Activated T-cell treated with anti-CD3 and anti-CD28 coated beads, Interleukin-2, amount 50 U/mL, for 24 hours (primary cell): ENCODE measurements around the gene APOM.
A peak's percentile ranks its signal among the peaks of the same experiment; 100 is the strongest.

Experiments used
- DNase-seq: peaks from one replicate; pipeline ENCODE4 v3.0.0-alpha.2; 2020
- H3K27ac Mint-ChIP-seq: 2 replicates; pipeline ENCODE4 v1.8.0; 2020; ENCODE audit warnings: mild to moderate bottlenecking, mixed read lengths
- H3K27me3 Mint-ChIP-seq: 2 replicates; pipeline ENCODE4 v1.8.0; 2020; ENCODE audit warnings: mixed read lengths
- H3K36me3 Mint-ChIP-seq: 2 replicates; pipeline ENCODE4 v1.8.0; 2020; ENCODE audit warnings: low read depth, mixed read lengths
- H3K4me1 Mint-ChIP-seq: 2 replicates; pipeline ENCODE4 v1.8.0; 2020; ENCODE audit warnings: low read depth, mixed read lengths
- H3K4me3 Mint-ChIP-seq: 2 replicates; pipeline ENCODE4 v1.8.0; 2020; ENCODE audit warnings: mild to moderate bottlenecking, moderate library complexity, mixed read lengths
- H3K9me3 Mint-ChIP-seq: 2 replicates; pipeline ENCODE4 v1.8.0; 2020; ENCODE audit warnings: mixed read lengths

APOM gene

DNA sequence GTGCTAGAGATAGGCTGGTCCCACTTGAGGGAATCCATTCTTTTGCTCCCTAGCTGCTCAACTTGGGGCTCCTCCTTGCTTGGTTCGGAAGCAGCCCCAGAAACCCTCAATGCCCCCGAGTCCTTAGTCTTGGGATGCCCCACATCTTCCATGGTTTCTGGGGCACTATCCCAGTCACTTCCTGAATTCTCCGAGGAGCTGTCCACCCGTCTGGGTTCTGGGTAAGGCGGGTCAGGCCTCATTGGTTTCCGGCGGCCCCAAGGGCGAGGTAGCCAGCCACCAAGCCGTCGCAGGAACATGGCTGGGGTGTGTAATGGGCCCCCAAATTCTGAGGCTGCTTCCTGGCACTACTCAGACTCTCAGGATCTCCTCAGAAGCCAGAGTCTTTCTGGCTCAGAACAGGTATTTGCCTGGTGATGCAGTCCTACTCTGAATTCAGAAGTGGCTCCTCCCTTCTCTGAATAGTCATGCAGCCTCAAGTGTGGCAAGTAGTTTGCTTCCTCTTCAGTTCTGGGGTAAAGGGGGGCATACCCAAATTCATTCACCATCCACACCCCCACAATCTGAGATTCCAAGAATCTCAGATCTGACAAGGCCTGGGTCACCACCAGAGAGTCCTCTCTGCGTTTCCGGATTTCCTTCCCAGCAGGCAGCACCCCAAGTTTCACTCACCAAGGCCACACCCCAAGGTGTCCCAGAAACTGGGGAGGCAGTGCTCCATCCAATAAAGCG lies 4.1 kb downstream of the APOM start:
- peaks cover 90% of the 10 kb centered on the region for H3K4me1 Mint-ChIP-seq
- peak overlapping the region; percentile 96 for H3K27ac Mint-ChIP-seq
- no peaks in the 10 kb centered on the region for H3K27me3 Mint-ChIP-seq
- DNase-seq: no peak
- H3K4me3 Mint-ChIP-seq: peak overlapping the region; percentile 96
- H3K36me3 Mint-ChIP-seq: peaks cover 95% of the 10 kb centered on the region
- no peaks in the 10 kb centered on the region for H3K9me3 Mint-ChIP-seq

DNA sequence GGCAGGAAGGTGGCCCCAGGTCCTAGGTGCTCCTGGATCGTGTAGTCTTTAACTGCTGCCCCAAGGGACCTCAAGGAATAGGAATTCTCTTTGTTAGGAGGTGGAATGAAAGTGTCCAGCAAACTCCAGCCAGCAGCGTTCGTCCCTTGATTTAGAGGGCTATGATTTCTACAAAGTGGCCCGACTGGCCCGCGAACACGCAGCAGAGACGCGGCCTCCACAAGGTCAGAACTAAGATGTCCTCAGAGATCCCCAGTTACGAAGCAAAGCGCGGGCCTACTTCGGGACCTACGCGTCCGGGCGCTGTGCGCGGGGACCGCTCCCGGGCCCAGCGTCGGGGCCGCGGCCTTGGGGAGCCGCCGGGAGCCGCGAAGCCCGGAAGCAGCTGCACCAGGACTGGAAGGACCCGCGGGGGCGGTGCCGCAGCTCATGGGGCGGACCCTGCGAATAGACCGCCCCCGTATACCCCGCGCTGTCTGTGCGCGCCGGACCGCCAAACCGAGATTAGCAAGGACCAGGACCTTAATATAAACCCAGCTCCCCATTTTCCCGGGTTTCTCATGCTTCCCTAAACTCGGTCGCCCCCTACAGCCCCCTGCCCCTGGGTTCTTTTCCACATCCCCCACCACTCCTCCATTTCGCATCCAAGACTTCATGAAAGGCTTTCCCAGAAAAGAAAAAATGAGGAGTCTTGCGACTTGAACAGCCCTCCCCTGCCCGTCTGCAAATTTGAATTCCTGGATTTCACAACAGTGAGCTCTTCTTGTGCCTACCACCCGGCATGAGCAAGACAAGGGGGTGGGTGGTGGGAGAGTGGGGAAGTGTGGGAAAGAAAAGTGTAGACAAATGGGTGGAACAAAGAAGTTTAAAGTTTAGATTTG lies 4.9 kb downstream of the APOM start, which contains the start of gene C6orf47:
TSS of gene C6orf47 (minus strand) at position 398 of the 881 bp plus-strand sequence. CDS start 831 bp downstream, outside the sequence.
- Mint-ChIP-seq H3K27me3 (no peaks in the 10 kb centered on the region), H3K4me3 (peak within 1 kb of the TSS; percentile 96), H3K4me1 (peaks cover 84% of the 10 kb centered on the region), H3K36me3 (peaks cover 95% of the 10 kb centered on the region), H3K27ac (peak within 1 kb of the TSS; percentile 96), H3K9me3 (no peaks in the 10 kb centered on the region)
- peak; percentile 83 for DNase-seq

DNA sequence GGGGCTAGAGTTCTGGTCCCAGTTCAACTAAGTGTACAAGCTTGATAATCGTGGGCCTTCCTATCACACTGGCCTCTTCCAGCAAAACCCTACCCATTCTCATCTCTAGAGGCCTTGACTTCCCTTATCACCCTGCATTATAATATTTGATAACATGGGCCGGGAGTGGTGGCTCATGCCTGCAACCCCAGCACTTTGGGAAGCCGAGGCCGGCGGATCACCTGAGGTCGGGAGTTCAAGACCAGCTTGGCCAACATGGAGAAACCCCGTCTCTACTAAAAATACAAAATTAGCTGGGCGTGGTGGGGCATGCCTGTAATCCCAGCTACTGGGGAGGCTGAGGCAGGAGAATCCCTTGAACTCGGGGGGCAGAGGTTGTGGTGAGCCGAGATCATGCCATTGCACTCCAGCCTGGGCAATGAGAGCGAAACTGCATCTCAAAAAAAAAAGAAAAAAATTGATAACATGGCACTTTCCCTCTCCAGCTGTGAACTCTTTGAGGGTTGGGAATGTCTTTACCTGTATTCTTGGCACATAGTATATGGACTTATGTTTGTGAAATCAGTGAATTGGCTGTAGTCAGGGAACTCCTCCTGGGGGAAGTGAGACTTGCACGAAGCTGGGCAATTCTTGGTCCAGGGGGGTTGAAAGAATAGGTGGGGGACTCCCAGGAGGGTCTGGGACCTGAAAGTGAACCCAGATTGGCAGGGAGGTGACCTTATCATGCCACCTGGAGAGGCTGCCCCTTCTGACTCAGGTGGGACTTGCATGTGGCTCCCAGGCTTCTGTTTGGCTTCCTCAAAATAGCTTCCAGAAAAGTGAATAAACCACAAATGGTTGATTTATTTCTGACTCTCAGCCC lies 5.8 kb downstream of the APOM start:
- DNase-seq: no peak
- H3K9me3 Mint-ChIP-seq: no peaks in the 10 kb centered on the region
- peaks cover 78% of the 10 kb centered on the region for H3K4me1 Mint-ChIP-seq
- H3K36me3 Mint-ChIP-seq: peaks cover 95% of the 10 kb centered on the region
- H3K27ac Mint-ChIP-seq: peak overlapping the region; percentile 96
- H3K4me3 Mint-ChIP-seq: peak overlapping the region; percentile 96
- H3K27me3 Mint-ChIP-seq: no peaks in the 10 kb centered on the region

DNA sequence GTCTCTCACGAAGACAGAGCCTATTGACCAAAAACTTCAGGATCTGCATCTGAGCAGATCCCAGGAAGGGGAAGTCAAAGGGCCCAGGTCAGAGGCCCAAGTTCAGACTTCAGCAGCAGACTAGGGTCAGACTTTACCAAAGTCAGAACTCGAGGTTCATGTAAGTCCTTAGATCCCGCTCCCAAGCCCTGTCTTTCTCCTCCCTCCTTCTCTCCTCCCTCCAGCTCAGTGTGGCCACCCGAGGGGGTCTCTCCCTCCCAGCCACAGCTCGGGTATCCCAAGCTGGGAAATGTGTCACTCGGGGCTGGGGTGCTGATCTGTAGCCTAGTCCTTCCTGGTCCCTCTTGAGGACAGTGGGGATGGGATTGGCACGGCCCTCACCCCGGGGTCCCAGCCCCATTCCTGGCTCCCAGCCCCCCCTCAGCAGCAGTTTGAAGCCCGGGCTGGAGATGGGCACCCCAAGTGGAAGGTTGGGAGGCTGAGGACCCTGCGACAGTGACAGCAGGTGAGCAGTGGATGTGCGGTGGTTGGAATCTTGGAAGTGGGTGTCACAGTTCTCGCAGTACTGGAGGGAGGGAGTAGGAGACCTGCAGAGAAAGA lies 6.5 kb downstream of the APOM start:
- Mint-ChIP-seq H3K4me3 (peak overlapping the region; percentile 53), H3K27ac (peak overlapping the region; percentile 76), H3K4me1 (peaks cover 78% of the 10 kb centered on the region)

DNA sequence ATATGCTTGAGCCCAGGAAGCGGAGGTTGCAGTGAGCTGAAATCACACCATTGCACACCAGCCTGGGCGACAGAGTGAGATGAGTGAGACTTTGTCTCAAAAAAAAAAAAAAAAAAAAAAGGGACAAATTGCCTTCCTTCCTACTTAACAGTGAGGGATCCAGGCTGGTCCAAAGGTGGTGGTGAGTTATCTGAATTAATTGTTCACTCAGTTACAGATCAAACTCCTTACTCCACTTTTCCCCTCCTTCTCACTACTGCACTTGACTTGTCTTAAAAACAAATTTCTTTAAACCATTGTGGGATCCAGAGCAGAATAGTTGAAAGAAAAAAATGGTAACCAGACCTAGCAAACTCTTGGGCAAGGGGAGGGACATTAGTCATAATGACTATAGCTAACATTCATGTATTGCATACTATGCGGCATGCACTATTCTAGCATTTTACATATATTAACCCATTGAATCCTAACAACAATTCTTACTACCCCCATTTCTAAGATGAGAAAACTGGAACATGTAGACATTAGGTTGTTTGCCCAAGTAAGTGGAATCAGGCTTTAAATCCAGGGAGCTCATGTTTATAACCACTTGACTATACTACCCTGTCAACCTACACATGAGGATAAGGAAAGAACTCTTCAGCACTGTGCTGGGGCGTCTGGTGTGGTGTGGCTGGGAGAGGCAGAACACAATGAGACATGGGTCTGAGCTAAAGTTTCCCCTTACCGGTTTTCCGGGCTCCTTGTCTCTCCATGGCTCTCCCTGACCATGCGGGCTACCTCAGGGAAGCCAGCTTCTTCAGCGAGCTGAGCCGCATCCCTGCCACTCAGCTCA lies 7.6 kb downstream of the APOM start:
- Mint-ChIP-seq H3K27ac (peak overlapping the region; percentile 97), H3K27me3 (no peaks in the 10 kb centered on the region), H3K9me3 (no peaks in the 10 kb centered on the region), H3K4me3 (peak overlapping the region; percentile 89), H3K4me1 (peaks cover 78% of the 10 kb centered on the region), H3K36me3 (peaks cover 98% of the 10 kb centered on the region)
- no peak for DNase-seq

More for the DNA sequence above, 6.5 kb downstream of the APOM start:
- DNase-seq: no peak
- H3K36me3 Mint-ChIP-seq: peaks cover 97% of the 10 kb centered on the region
- H3K27me3 Mint-ChIP-seq: no peaks in the 10 kb centered on the region
- no peaks in the 10 kb centered on the region for H3K9me3 Mint-ChIP-seq

DNA sequence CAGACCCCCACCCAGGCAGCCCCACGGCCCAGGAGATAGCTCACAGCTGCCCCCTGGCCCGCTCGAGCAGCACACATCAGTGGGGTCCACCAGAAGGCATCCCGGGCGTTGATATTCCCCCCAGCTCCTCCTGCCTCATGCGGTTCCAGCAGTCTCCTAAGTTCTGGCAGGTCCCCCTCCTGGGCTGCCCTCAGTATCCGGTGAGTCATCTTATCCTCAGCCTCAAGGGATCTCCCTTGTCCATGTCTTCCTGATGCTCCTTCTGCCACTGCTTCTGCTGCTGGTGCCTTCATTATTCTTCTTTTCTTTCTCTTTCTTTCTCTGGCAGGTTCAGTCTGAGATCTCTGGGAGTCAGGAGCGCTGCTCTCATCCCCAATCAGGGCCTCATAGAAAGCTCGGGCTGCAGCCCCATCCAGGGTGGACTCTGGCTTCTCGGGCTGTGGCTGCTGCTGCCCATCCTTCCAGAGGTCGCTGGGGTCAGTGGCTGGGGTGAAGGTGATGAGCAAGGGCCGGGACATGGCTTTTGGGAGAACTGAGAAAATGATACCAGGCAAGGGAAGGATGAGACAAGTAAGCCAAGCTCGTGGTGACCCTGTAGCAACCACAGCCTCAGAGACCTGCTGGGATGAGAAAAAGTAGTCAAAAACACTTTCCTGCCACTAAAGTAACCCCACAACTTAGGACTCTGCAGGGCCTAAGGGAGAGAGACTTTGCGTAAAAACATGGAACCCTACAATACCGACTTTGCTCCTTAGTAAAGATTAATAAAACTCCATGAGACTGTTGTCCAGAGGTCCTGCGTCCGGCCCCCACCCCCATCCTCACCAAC lies 8.5 kb downstream of the APOM start:
- Mint-ChIP-seq H3K4me3 (peak overlapping the region; percentile 89), H3K27ac (peak overlapping the region; percentile 97), H3K36me3 (peaks cover 98% of the 10 kb centered on the region), H3K4me1 (peaks cover 78% of the 10 kb centered on the region), H3K27me3 (no peaks in the 10 kb centered on the region), H3K9me3 (no peaks in the 10 kb centered on the region)
- no peak for DNase-seq

DNA sequence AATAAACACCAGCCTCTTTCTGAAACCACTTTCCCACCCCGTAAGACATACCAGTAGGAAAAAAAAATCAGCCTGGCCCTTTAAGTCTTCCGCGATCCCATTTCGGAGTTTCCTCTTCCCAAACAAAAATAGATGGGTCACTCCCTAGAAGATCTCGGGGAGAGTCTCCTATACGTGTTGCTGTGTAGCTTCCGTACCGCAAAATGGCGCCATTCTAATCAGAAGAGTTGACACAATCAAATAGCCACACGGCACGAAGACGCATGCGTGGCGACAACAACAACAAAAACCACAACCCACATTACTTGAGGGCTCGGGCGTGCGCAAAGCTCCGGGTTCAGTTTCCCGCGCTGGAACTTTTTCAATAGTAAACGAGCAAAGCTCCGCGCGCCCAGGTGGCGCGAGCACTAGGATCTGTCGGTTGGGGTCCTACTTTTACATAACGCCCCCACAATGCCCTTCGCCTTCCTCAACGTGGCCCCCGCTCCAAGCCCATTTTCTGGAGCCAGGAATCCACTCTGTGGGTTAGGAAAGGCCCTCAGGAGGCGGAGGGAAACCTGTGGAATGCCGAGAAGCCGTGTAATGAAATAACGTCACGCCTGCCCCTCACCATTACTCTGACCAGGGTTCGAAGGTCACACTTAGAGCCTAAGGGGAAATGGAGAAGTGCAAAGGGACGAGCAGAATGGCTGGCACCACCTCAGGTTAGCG lies 9.3 kb downstream of the APOM start, which contains the start of gene GPANK1:
TSS of gene GPANK1 (minus strand) at position 208 of the 711 bp plus-strand sequence. CDS start 519 bp downstream, outside the sequence.
- Mint-ChIP-seq H3K9me3 (no peaks in the 10 kb centered on the region), H3K4me3 (peak within 1 kb of the TSS; percentile 89), H3K4me1 (peaks cover 76% of the 10 kb centered on the region), H3K27me3 (no peaks in the 10 kb centered on the region), H3K36me3 (peaks cover 98% of the 10 kb centered on the region), H3K27ac (peak within 1 kb of the TSS; percentile 97)
- DNase-seq: peak; percentile 86

DNA sequence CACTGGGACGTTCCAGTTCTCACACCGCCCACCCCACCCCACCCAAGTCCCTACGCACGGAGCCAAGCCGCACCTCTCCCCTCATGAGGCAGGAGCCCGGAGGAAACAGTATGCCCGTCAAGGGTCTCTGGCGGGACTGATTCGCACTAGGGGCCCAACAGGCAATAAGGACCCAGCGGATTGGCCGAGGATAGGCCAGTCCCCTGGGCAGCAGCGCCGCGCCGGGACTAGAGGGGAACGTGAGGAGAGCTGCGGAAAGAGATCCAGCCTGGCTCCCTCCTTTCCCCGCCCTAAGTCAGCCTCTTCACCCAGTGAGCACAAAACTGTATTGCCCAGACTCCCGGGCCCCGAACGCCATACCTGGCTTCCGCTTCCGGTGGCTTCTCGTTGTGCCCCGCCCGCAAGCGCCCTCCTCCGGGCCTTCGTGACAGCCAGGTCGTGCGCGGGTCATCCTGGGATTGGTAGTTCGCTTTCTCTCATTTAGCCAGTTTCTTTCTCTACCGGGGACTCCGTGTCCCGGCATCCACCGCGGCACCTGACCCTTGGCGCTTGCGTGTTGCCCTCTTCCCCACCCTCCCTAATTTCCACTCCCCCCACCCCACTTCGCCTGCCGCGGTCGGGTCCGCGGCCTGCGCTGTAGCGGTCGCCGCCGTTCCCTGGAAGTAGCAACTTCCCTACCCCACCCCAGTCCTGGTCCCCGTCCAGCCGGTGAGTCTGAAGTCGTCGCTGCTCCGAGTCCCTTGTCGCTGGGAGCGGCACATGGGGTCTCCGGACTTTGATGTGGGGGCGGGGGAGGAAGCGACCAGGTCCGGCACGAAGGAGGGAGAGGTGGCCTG lies 10.0 kb downstream of the APOM start, which contains the start of gene CSNK2B:
TSS of gene CSNK2B (plus strand) at position 580 of the 836 bp plus-strand sequence. CDS start 752 bp downstream, outside the sequence.
- H3K9me3 Mint-ChIP-seq: no peaks in the 10 kb centered on the region
- peak within 1 kb of the TSS; percentile 97 for H3K27ac Mint-ChIP-seq
- H3K27me3 Mint-ChIP-seq: no peaks in the 10 kb centered on the region
- peak; percentile 97 for DNase-seq
- H3K36me3 Mint-ChIP-seq: peaks cover 100% of the 10 kb centered on the region
- H3K4me1 Mint-ChIP-seq: peaks cover 74% of the 10 kb centered on the region
- peak within 1 kb of the TSS; percentile 89 for H3K4me3 Mint-ChIP-seq

DNA sequence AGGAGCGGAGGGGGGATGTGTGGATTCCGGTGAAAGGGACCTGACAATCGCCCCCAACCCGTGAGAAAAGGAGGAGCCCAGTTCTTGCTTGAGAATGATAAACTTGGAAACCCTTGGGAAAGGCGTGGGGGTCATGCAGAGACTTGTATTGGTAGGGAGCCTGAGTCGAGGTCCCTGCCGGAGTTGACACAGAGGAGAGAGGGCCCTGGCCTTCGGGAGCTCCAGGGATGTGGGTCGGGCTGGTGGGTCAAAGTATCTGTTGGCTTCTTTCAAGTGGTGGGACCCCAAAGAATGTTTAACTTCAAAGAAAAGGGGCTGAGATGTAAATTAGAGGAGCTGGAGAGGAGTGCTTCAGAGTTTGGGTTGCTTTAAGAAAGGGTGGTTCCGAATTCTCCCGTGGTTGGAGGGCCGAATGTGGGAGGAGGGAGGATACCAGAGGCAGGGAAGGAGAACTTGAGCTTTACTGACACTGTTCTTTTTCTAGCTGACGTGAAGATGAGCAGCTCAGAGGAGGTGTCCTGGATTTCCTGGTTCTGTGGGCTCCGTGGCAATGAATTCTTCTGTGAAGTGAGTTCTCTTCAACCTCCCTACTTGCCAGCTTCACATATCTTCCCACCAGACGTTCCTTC lies 10.8 kb downstream of the APOM start:
- DNase-seq: no peak
- H3K4me3 Mint-ChIP-seq: peak overlapping the region; percentile 89
- no peaks in the 10 kb centered on the region for H3K9me3 Mint-ChIP-seq
- peaks cover 67% of the 10 kb centered on the region for H3K4me1 Mint-ChIP-seq
- H3K27me3 Mint-ChIP-seq: no peaks in the 10 kb centered on the region
- H3K36me3 Mint-ChIP-seq: peaks cover 100% of the 10 kb centered on the region
- H3K27ac Mint-ChIP-seq: peak overlapping the region; percentile 97

DNA sequence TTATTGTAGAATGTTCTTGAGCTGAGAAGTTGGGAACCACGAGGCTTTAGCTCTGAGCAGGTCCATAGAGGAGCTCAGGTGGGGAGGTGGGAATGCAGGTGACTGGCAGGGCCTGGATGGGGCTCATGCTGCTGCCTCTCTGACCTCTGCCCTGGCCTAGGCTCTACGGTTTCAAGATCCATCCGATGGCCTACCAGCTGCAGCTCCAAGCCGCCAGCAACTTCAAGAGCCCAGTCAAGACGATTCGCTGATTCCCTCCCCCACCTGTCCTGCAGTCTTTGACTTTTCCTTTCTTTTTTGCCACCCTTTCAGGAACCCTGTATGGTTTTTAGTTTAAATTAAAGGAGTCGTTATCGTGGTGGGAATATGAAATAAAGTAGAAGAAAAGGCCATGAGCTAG lies 14.0 kb downstream of the APOM start, which contains the start of gene LY6G5B:
TSS of gene LY6G5B (plus strand) at position 301 of the 400 bp plus-strand sequence. CDS start 975 bp downstream, outside the sequence.
- Mint-ChIP-seq H3K27ac (peak within 1 kb of the TSS; percentile 79), H3K36me3 (peaks cover 95% of the 10 kb centered on the region), H3K27me3 (no peaks in the 10 kb centered on the region), H3K4me3 (no peak within 1 kb of the TSS), H3K9me3 (no peaks in the 10 kb centered on the region), H3K4me1 (peaks cover 38% of the 10 kb centered on the region)
- DNase-seq: no peak
